ENCODE measurements around the gene FBXO17.

DNA sequence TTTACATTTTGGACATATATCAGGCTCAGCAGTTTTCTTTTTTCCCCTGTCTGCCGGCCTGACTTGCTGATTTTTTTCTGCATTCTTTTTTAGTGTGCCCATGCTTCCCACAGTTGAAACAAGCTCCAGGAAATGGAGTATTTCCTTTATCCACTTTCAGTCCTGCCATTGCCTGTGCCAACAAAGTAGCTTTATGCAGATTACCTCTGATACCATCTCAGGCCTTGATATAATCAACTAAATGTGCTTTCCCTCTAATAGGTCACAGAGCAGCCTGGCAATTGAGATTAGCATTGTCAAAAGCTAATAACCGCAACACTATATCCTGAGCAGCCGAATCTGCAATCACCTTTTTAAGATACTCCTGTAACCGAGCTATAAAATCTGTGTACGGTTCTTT, 35.6 kb downstream of the FBXO17 start:
- TF ChIP-seq CTCF (IDR thresholded peaks at IDR 0.05; ENCODE audit: low read depth, low read length, poor library complexity, severe bottlenecking) (no peak), EZH2phosphoT487 (IDR thresholded peaks at IDR 0.05; ENCODE audit: borderline replicate concordance, low read length) (no peak)
